GM13976 (cell line): Measurements from ENCODE around the gene TTC23L.

ENCODE experiments used
- DNase-seq: peaks from one replicate; pipeline ENCODE4 v3.0.0; 2012; ENCODE audit warnings: low spot score
- CTCF ChIP-seq: IDR thresholded peaks from 2 replicates; pipeline ENCODE4 v1.5.1; 2012; ENCODE audit warnings: borderline replicate concordance, mild to moderate bottlenecking; ENCODE audit not compliant: insufficient read depth; ENCODE audit errors: extremely low read depth, missing control alignments, control extremely low read depth
- in situ Hi-C: fragments of 300-500 bp; cut with MboI; formaldehyde crosslinking; loops from one replicate; pipeline ENCODE4 v1.12.0; 2022; ENCODE audit warnings: low sequenced_read_pairs, mixed read lengths, inconsistent platforms; ENCODE audit not compliant: unreplicated experiment

TTC23L gene

DNA sequence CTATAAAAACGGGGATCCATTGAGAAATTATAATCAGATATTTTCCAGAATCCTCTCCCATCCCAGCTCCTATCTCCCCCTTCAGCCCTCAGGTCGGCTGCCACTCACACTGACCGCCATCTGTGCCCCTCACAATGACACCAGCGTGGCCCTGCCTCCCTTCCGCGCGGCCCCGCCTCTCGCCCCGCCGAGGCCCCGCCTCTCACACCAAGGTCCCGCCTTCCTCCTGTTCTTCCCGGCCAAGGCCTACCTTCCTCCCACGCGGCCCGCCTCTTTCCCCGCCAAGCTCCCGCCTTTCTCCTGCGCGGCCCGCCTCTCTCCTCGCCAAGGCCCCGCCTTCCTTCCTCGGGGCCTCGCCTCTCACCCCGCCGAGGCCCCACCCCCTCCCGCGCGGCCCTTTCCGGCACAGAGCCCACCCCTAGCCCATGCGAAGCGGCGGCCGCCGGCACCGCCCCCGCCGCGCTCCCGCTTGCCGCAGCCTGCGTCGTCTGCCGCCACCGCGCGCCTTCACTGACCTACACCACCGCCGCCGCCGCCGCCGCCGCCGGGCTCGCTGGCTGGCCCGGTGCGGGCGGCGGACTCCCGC is 90.3 kb downstream of the TTC23L start, which contains the start of gene DNAJC21:
TSS of gene DNAJC21 (plus strand) at position 426 of the 586 bp plus-strand sequence. CDS start 261 bp downstream, outside the sequence.
- in situ Hi-C loops = no loop called here
- peak; percentile 99 for DNase-seq
- no peak for TF ChIP-seq CTCF

- peak; percentile 90 for DNase-seq
- in situ Hi-C loops = no loop called here
- no peak for TF ChIP-seq CTCF
Measured at GRCh38 chr5:34929720-34930461, 90.9 kb downstream of the TTC23L start.

DNA sequence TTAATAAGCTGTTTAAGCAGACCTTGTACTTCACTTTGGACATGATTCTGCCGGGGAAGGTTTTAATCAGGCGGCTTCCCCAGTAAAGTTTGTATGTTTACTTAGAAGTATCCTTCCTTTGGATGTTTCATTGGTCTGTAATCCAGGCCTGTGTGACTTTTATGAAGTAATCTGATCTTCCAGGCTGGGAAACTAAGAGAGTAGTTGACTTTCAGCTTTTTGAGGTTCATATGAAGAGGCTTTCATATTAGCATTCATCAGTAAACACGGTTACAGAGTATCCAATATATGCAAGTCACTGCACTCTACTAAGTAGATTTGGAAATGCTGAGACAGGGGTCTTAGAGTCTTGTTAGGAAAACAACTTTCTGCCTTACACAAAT is 91.5 kb downstream of the TTC23L start:
- no peak for DNase-seq
- no peak for TF ChIP-seq CTCF
- in situ Hi-C loops = no loop called here

DNA sequence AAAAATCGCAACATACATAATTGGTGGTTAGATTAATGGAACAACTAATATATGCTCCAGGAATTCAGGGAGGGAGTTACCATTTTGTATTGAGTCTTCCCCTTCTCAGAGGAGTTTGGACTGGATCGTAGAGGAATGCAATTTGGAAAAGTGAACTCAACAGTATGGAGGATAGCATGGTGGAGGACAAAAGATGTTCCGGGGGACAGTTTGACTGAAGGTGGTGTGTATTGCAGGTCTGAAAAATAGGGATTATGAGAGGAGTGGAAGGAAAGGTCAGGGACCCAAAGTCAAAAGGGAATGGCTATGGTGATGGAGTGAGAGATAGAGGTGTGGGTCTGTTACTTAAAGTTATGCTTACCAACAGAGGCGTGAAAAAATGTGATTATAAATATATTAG is 91.9 kb downstream of the TTC23L start:
- in situ Hi-C loops = no loop called here
- TF ChIP-seq CTCF = no peak
- DNase-seq = no peak

DNA sequence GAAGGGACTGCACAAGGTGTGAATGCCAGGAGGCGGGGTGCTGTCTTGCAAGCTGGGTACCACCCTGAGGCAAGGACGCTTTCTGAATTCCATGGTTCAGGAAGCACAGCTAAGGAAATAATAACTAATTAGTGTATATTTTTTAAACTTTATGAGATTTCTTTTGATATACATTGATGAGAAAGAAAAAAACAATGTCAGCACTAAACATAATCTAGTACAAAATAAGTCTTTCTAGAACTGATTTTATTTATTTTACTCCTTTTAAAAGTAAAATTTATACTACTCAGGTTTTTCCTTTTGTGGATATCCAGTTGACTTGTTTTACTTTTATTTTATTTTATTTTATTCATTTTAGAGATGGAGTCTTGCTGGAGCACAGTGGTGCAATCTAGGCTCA is 94.0 kb downstream of the TTC23L start:
- no peak for DNase-seq
- in situ Hi-C loops = no loop called here
- TF ChIP-seq CTCF = no peak

DNA sequence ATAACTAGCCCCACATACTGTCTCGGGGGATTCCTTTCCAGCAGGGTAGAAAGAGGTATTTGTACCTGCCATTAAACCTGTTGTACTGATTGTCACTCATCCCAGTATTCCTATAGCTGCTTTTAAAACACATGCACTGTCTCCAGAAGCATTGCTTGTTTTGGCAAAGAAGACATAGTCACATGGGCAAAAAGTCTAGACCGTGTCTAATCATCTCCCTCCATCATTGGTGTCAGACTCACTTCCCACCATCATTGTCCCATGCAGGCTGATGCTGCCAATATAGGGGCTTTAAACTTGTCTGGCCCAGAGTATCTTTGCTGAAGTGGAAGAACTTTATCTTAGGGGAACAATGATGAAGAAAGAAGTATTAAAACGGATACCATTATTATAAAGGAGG is 103.0 kb downstream of the TTC23L start:
- no peak for TF ChIP-seq CTCF
- DNase-seq = no peak
- in situ Hi-C loops = no loop called here
